Adrenal gland (tissue), 12 donors: Measurements from ENCODE around the gene PIEZO1. TPM values are rescaled to one million over a fixed set of nuclear protein-coding genes. Genes with fewer than 3 reads are reported as not detected.

Source experiments
- DNase-seq, 7 donors: peaks; one replicate each; pipeline ENCODE4 v3.0.0-alpha.2; 2019 to 2020
- H3K27ac ChIP-seq, 5 donors: fragments of 200-600 bp; sonication (generic) in 4 of 5; 1 replicate in 3 of 5; 2 replicates in 2 of 5; pipeline versions ENCODE4 v1.5.1 to v1.8.0; 2016 to 2020; ENCODE audit warnings: mild to moderate bottlenecking in 1 of 5
- H3K27me3 ChIP-seq: fragments of 200-600 bp; 2 replicates; pipeline ENCODE4 v1.8.0; 2021
- H3K36me3 ChIP-seq, 2 donors: fragments of 200-600 bp; replicated peaks in 1 of 2; 1 replicate in 1 of 2; 2 replicates in 1 of 2; pipeline versions ENCODE4 v1.5.1 to v1.8.0; 2018 to 2022
- H3K4me1 ChIP-seq, 2 donors: fragments of 200-600 bp; replicated peaks in 1 of 2; 1 replicate in 1 of 2; 2 replicates in 1 of 2; pipeline versions ENCODE4 v1.5.1 to v1.8.0; 2018 to 2021
- H3K4me3 ChIP-seq, 4 donors: fragments of 200-600 bp; sonication (generic) in 3 of 4; one replicate each; pipeline ENCODE4 v1.5.1; 2016 to 2018
- H3K9me3 ChIP-seq, 3 donors: fragments of 200-600 bp; sonication (generic) in 1 of 3; replicated peaks in 1 of 3; 1 replicate in 2 of 3; 2 replicates in 1 of 3; pipeline versions ENCODE4 v1.5.1 to v1.8.0; 2016 to 2021
- POLR2A ChIP-seq, 2 donors: fragments of 450-650 bp; IDR thresholded peaks; one replicate each; pipeline ENCODE4 v1.6.1; 2017; ENCODE audit warnings: antibody characterized with exemption in 2 of 2, mild to moderate bottlenecking in 2 of 2, moderate library complexity in 1 of 2
- WGBS, 4 donors: extraction: QIAGEN DNeasy Blood & Tissue Kit in 2 of 4; methylation state at CpG; one replicate each; pipeline versions ENCODE4 v1.1.5 to v1.1.7; 2013 to 2017; 5-methylcytosine and 5-hydroxymethylcytosine counted together
- intact Hi-C, 2 donors: fragments of 100-400 bp; cut with DNase I; formaldehyde crosslinking; loops; one replicate each; pipeline versions ENCODE4 v1.14.1 to v1.15.0; 2022 to 2023
- polyA plus RNA-seq, 3 donors: library from polyadenylated mRNA; stranded (reverse); fragments of 200-250 nt in 2 of 3; fragments of 350-450 nt in 1 of 3; fragmentation: Illumina TruSeq in 1 of 3; extraction: RNeasy Lipid Tissue Mini Kit (QIAGEN cat#74804) in 1 of 3; gene quantifications; one replicate each; pipeline ENCODE4 v1.2.3, GENCODE V29; 2013 to 2014
- total RNA-seq, 9 donors: library from RNA; depleted of rRNA in 4 of 9; stranded (reverse); fragments of >200 nt in 4 of 9; fragments of 120-200 nt in 1 of 9; fragmentation: NEBNext Ultra II Directional in 1 of 9; extraction: Animal tissue kit (Norgen Biotek cat#: 25700) in 1 of 9; gene quantifications; one replicate each; pipeline versions ENCODE4 v1.1.0 to v1.2.4, GENCODE V29; 2013 to 2023
- TF ChIP-seq, protein P1 (sequence below), 6 experiments: fragments of 450-650 bp in 4 of 6; fragments of 200-600 bp in 2 of 6; sonication (generic) in 1 of 6; IDR thresholded peaks; 1 replicate in 5 of 6; 2 replicates in 1 of 6; pipeline versions ENCODE4 v1.5.1 to v1.8.0; 2016 to 2021; ENCODE audit warnings: antibody characterized with exemption in 6 of 6, mild to moderate bottlenecking in 2 of 6, moderate library complexity in 1 of 6
- donor health status: healthy with polysubstance abuse.
- donor health status: Bipolar disorder and iron deficiency.
- donor health status: DM: yes; HTN: yes; CAD: no.
- donor health status: DM: no; HTN: no; CAD: no.
- donor health status: DM: no; HTN: no; CAD: no.
- donor health status: DM: yes; HTN: yes; CAD: no.

The PIEZO1 gene
- total and polyA plus RNA-seq, 12 donors: 7.9 to 327 (median 92.4) TPM

DNA sequence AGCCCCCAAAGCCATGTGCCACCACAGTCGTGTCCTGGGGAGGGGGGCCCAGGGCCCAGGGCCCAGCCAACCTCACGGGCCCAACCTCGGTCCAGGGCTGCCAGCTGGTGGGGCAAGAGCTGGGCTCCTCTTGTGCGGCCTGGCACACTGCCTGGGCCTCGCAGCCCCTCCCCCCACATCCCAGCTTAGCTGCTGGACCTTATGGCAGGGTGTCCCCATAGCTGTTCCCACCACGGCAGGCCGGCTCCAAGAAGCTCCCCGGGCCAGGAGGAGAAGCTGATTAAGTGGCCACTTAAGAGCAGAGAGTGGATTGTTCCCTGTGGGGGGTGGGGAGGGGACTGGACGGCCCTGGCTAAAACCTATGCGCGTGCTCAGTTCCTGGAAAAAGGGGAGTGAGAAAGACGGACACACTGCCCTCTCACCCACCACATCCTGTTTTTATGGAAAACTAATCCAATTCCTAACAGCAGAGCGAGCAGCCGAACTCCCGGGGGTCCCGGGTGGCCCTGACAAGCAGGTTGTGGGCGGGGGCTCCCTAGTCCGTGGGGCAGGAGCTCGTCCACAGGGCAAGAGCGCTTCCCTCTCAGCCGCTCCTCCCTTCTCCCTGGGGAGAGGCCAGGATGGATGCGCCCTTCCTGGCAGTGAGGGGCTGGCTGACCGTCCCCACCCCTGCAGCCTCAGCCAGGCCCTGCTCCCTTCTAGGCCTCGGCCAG, 16.8 kb downstream of the PIEZO1 start:
- 54 to 71% (median 67%) methylated on average over 14 to 24 of the region's 24 CpGs for WGBS, 4 donors
- intact Hi-C loops: no loop called here
- Histone ChIP-seq H3K27me3 (no peaks in the 10 kb centered on the region), H3K36me3 (no peaks in the 10 kb centered on the region), H3K4me1 (peaks cover 12 to 48% of the 10 kb centered on the region in 2 donors), H3K27ac (peak overlapping the region in 3 of 5 donors; percentile 13 to 86 (median 65)), H3K4me3 (no peak overlapping the region), H3K9me3 (no peaks in the 10 kb centered on the region)
- DNase-seq: peak in 5 of 7 donors; percentile 40 to 67 (median 53)
- TF ChIP-seq, protein P1, sequence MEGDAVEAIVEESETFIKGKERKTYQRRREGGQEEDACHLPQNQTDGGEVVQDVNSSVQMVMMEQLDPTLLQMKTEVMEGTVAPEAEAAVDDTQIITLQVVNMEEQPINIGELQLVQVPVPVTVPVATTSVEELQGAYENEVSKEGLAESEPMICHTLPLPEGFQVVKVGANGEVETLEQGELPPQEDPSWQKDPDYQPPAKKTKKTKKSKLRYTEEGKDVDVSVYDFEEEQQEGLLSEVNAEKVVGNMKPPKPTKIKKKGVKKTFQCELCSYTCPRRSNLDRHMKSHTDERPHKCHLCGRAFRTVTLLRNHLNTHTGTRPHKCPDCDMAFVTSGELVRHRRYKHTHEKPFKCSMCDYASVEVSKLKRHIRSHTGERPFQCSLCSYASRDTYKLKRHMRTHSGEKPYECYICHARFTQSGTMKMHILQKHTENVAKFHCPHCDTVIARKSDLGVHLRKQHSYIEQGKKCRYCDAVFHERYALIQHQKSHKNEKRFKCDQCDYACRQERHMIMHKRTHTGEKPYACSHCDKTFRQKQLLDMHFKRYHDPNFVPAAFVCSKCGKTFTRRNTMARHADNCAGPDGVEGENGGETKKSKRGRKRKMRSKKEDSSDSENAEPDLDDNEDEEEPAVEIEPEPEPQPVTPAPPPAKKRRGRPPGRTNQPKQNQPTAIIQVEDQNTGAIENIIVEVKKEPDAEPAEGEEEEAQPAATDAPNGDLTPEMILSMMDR (IDR thresholded peaks at IDR 0.05): no peak
- no peak for TF ChIP-seq POLR2A (IDR thresholded peaks at IDR 0.05)

DNA sequence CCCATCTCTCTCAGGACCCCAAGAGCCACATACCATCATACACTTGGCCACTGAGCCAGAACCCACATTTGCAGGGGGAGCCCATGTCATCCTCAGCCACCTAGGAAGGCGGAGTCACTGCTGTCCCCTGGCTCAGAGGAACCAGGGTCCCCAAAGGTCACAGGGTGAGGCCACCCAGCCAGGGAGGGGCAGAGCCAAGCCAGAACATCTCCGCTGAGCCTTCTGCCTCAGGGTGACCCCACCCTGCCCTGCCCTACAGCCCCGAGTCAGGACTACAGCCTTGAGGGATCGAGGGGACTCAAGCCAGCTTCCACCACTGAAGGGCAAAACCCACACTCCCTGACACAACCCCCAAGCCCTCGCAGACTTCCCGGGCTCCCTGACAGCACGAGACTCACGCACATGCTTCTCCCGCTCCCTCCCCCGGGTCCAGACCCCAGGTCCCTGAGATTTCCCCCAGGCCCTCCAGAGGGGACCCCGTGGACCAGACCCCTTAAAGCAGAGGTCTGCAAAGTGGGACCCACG, 17.4 kb downstream of the PIEZO1 start:
- Histone ChIP-seq H3K4me3 (no peak overlapping the region), H3K27ac (peak overlapping the region in 4 of 5 donors; percentile 13 to 86 (median 42)), H3K36me3 (no peaks in the 10 kb centered on the region), H3K27me3 (no peaks in the 10 kb centered on the region), H3K4me1 (peaks cover 12 to 46% of the 10 kb centered on the region in 2 donors), H3K9me3 (no peaks in the 10 kb centered on the region)
- DNase-seq: no peak
- intact Hi-C loops: no loop called here
- TF ChIP-seq, protein P1 (IDR thresholded peaks at IDR 0.05): no peak
- no peak for TF ChIP-seq POLR2A (IDR thresholded peaks at IDR 0.05)
- 67 to 78% (median 76%) methylated on average over 7 to 12 of the region's 12 CpGs for WGBS, 4 donors

DNA sequence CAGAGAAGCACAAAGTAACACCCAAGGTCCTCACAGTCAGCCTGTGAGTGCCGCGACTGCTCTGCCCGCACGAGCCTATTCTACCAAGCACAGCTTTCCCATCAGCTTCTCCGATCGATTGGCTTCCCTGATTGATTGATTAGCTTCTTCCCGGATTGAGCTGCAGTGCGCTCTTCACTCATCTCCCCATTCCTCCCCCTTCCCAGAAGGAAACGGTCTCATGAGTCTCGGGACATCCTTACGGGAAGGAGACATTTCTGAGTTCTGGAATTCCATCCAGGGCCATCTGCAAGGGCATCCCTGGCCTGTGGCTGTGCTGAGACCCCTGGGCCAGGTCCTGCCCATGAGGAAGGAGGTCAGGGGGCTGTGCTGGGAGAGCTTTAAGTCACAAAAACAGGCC, 18.0 kb downstream of the PIEZO1 start:
- no peak for TF ChIP-seq POLR2A (IDR thresholded peaks at IDR 0.05)
- TF ChIP-seq, protein P1 (IDR thresholded peaks at IDR 0.05): no peak
- H3K4me1 ChIP-seq: peaks cover 12 to 42% of the 10 kb centered on the region in 2 donors
- WGBS, 4 donors: 77 to 84% (median 78%) methylated on average over 11 of the region's 11 CpGs
- H3K4me3 ChIP-seq: no peak overlapping the region
- H3K27me3 ChIP-seq: no peaks in the 10 kb centered on the region
- H3K36me3 ChIP-seq: no peaks in the 10 kb centered on the region
- DNase-seq: no peak
- no peaks in the 10 kb centered on the region for H3K9me3 ChIP-seq
- peak overlapping the region in 2 of 5 donors; percentile 65 to 86 for H3K27ac ChIP-seq
- intact Hi-C loops: no loop called here

DNA sequence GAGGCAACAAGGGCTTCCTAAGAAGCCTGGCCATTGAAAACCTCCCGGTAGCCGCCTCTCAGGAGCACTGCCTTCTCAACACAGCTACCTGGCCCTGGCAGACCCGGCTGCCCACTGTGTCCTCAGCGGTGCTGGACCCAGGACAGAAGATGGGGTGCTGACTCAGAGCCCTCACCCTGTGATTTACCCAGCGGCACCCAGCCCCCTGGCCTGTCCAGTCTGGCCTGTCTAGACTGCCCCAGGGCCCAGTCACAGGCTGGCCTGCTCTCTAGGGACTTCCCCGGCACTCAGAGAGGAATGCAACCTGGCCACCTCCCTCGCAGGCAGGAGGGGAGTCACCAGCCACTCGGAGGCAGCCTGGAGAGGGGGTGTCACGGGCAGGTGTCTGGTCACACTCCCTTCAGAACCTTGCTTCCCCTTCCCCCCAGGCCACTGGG, 20.1 kb downstream of the PIEZO1 start:
- no peak for DNase-seq
- H3K27ac ChIP-seq: no peak overlapping the region
- 82 to 91% (median 90%) methylated on average over 4 to 9 of the region's 9 CpGs; no CpG with 5 or more reads in 1 of the 4 donors for WGBS, 4 donors

More for the DNA sequence above, 20.1 kb downstream of the PIEZO1 start:
- no peaks in the 10 kb centered on the region for H3K36me3 ChIP-seq
- H3K9me3 ChIP-seq: no peaks in the 10 kb centered on the region
- intact Hi-C loops: no loop called here
- no peaks in the 10 kb centered on the region for H3K27me3 ChIP-seq
- H3K4me1 ChIP-seq: peaks cover 0 to 26% of the 10 kb centered on the region in 2 donors
- no peak for TF ChIP-seq POLR2A (IDR thresholded peaks at IDR 0.05)
- TF ChIP-seq, protein P1 (IDR thresholded peaks at IDR 0.05): no peak
- H3K4me3 ChIP-seq: no peak overlapping the region
